Neural crest cell (in vitro differentiated cells): ENCODE measurements around the gene PROSER1. TPM values are rescaled to one million over a fixed set of nuclear protein-coding genes. Genes with fewer than 3 reads are reported as not detected.

ENCODE experiments used
- DNase-seq: peaks from one replicate; pipeline ENCODE4 v3.0.0; 2021; ENCODE audit warnings: low read depth, mixed read lengths, low spot score
- H3K27ac Mint-ChIP-seq: one replicate; pipeline ENCODE4 v1.8.0; 2021; ENCODE audit warnings: mild to moderate bottlenecking, mixed read lengths; ENCODE audit not compliant: unreplicated experiment
- H3K27me3 Mint-ChIP-seq: 2 replicates; pipeline ENCODE4 v1.8.0; 2021; ENCODE audit warnings: low read depth, mild to moderate bottlenecking, mixed read lengths
- H3K36me3 Mint-ChIP-seq: 2 replicates; pipeline ENCODE4 v1.8.0; 2021; ENCODE audit warnings: low read depth, mild to moderate bottlenecking, mixed read lengths
- H3K4me1 Mint-ChIP-seq: 2 replicates; pipeline ENCODE4 v1.8.0; 2021; ENCODE audit warnings: mixed read lengths
- H3K4me3 Mint-ChIP-seq: one replicate; pipeline ENCODE4 v1.8.0; 2021; ENCODE audit warnings: mild to moderate bottlenecking, mixed read lengths
- H3K9me3 Mint-ChIP-seq: 2 replicates; pipeline ENCODE4 v1.8.0; 2021; ENCODE audit warnings: mixed read lengths
- total RNA-seq: library from RNA; stranded (reverse); gene quantifications from 2 replicates; pipeline ENCODE4 v1.2.1, GENCODE V29; 2021
- TF ChIP-seq, protein P1 (sequence below): fragments of 200-600 bp; sonication (generic); conservative IDR thresholded peaks from 2 replicates; pipeline ENCODE4 v1.5.0; 2021; ENCODE audit warnings: antibody characterized with exemption, mild to moderate bottlenecking

Gene PROSER1
- total RNA-seq, 1 donor from 2014 or later: 67.4 TPM

DNA sequence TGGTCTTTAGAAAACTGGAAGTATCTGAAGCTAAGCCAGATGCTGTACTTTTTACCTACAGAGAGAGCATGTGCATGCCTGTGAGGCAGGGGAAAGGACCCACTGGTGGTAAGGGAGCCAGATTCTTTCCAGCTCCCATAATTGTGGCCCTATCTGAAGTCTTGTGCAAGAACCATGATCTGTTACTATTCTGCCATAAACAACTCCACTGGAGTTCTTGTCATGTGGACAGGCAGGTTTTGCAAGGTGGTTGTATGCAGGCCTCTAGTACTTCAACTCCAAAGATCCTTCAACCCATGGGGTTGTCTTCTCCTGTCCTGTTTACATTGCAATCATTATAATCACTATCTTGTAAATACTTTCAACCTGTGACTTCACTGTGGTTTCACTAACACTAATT is 14.1 kb downstream of the PROSER1 start:
- Mint-ChIP-seq H3K36me3 (peaks cover 9% of the 10 kb centered on the region), H3K9me3 (no peaks in the 10 kb centered on the region), H3K4me1 (no peaks in the 10 kb centered on the region), H3K4me3 (no peak overlapping the region), H3K27ac (no peak overlapping the region), H3K27me3 (no peaks in the 10 kb centered on the region)
- TF ChIP-seq, protein P1, sequence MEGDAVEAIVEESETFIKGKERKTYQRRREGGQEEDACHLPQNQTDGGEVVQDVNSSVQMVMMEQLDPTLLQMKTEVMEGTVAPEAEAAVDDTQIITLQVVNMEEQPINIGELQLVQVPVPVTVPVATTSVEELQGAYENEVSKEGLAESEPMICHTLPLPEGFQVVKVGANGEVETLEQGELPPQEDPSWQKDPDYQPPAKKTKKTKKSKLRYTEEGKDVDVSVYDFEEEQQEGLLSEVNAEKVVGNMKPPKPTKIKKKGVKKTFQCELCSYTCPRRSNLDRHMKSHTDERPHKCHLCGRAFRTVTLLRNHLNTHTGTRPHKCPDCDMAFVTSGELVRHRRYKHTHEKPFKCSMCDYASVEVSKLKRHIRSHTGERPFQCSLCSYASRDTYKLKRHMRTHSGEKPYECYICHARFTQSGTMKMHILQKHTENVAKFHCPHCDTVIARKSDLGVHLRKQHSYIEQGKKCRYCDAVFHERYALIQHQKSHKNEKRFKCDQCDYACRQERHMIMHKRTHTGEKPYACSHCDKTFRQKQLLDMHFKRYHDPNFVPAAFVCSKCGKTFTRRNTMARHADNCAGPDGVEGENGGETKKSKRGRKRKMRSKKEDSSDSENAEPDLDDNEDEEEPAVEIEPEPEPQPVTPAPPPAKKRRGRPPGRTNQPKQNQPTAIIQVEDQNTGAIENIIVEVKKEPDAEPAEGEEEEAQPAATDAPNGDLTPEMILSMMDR: no peak
- no peak for DNase-seq

GRCh38 chr13:39023316-39023715 is 14.6 kb downstream of the PROSER1 start:
- no peaks in the 10 kb centered on the region for H3K27me3 Mint-ChIP-seq
- no peak overlapping the region for H3K4me3 Mint-ChIP-seq
- no peak for DNase-seq
- no peaks in the 10 kb centered on the region for H3K9me3 Mint-ChIP-seq
- no peak overlapping the region for H3K27ac Mint-ChIP-seq
- peaks cover 10% of the 10 kb centered on the region for H3K36me3 Mint-ChIP-seq
- TF ChIP-seq, protein P1: no peak
- H3K4me1 Mint-ChIP-seq: no peaks in the 10 kb centered on the region

DNA sequence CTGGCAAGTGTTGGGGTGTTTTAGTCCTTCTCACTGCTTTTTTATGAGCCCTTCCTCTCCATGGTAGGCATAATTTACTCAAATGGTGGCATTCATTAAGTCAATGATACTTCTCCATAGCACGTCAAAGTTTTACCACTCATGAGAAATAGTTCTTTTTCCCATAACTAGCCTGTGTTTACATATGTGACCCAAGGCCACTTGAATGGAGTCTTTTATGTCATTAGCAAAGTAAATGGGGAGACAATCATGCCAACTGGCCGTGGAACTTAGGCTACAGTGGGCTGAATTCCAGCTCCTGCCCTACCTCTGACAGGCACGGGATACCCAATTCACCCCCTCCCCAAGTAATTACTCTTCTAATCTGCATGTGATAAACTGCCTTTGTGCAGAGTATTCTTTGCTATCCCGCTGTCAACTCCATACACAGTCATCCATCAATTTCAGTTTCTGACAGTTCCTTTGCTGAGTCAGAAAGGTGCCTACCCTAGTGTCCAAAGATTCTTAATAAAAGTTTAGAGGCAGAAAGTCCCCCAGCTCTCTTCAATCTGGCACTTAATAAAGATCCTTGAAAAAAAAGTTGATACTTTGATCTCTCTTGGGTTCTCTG is 16.9 kb downstream of the PROSER1 start:
- Mint-ChIP-seq H3K4me1 (no peaks in the 10 kb centered on the region), H3K9me3 (no peaks in the 10 kb centered on the region), H3K27ac (no peak overlapping the region), H3K27me3 (no peaks in the 10 kb centered on the region), H3K36me3 (peaks cover 6% of the 10 kb centered on the region), H3K4me3 (no peak overlapping the region)
- DNase-seq: no peak
- TF ChIP-seq, protein P1: no peak

DNA sequence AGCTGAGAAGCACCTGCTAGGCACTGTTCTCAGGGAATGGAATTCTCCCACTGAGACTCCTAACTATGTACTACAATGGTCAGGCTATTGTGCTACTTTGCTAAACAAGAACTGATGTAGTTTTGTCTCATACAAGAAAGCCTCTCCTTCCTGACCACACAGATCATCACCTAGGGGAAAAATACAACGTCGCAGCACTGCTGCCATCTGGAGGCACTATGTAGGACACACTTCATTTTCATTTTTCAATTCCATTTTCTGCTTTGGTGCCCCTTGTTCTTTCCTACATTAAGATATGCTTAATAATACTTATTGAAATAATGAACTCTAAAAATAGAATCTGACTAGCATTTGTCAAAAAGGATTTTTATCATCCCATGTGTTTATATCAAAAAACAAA is 21.1 kb downstream of the PROSER1 start:
- H3K36me3 Mint-ChIP-seq: peaks cover 33% of the 10 kb centered on the region
- DNase-seq: peak; percentile 11
- TF ChIP-seq, protein P1: peak; percentile 73

DNA sequence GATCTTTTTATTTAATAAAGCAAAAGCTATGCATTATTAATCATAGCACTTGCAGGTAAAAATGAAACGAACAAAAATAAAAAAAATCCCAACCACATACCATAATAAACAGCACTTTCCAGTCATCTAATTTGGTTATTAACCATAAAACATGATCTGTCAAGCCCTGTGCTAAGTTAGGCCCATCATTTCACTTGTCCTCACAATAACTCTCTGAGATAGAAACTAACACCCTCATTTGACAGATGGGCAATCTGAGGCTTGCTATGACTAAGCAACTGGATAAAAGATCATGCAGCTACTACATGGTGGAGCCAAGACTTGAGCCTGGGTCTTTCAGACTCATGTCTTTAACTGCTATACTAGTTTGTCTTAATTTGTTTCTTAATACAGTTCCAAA is 21.8 kb downstream of the PROSER1 start:
- DNase-seq: no peak
- TF ChIP-seq, protein P1: no peak
- no peaks in the 10 kb centered on the region for H3K9me3 Mint-ChIP-seq
- H3K4me3 Mint-ChIP-seq: no peak overlapping the region
- no peak overlapping the region for H3K27ac Mint-ChIP-seq
- H3K27me3 Mint-ChIP-seq: no peaks in the 10 kb centered on the region
- H3K36me3 Mint-ChIP-seq: peaks cover 36% of the 10 kb centered on the region
- H3K4me1 Mint-ChIP-seq: no peaks in the 10 kb centered on the region

More for the DNA sequence above, 21.1 kb downstream of the PROSER1 start:
- Mint-ChIP-seq H3K9me3 (no peaks in the 10 kb centered on the region), H3K4me1 (no peaks in the 10 kb centered on the region), H3K27me3 (no peaks in the 10 kb centered on the region), H3K27ac (no peak overlapping the region), H3K4me3 (no peak overlapping the region)
